GM21447 (cell line): ENCODE results near the gene MTSS2.
"Not testable (repeated sequence)": the region's sequence is repeated elsewhere in the genome, so short reads cannot be mapped to it uniquely, and the experiment has no call there.

Experiments
- ATAC-seq: cut with Tn5 transposase; IDR thresholded peaks from one replicate; pipeline ENCODE4 v1.9.1; 2021; ENCODE audit not compliant: unreplicated experiment

Gene MTSS2

DNA sequence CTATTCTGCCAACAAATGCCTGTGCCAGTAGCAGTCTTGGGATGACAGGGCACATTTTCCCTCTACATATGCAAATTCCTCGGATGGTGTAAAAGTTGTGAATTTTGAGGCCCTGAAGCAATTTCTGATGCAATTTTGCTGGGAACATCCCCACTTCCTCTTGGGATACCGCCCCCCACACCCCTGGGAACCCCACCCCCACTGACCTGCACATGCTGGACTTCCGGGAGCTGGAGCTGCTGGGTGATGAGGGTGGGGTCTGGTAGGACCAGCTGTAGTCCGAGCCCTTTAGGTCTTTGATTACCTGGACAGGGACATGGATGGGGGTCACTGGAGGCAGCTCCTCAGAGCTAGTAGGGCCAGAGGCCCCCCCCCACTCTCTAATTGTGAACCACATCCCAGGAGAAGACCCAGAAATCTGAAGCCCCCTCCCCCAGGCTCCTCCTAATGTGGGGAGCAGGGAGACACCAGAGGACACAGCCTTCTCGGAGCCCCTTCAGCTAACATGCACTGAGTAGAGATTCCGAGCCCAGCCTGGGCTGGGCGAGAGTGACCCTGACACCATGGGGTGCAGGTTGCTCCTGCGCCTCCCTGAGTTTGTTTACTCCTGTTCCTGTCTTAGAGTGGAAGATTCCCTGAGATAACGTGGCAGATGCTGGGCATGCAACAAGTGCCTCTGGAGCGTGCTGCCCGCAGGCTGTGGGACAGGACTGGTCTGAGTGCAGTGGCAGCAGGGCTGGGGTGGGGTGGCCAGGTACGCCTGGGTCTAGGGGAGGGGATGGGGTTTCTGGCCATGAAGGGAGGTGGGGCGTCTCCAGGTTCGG is 9.0 kb downstream of the MTSS2 start:
- ATAC-seq = no peak

DNA sequence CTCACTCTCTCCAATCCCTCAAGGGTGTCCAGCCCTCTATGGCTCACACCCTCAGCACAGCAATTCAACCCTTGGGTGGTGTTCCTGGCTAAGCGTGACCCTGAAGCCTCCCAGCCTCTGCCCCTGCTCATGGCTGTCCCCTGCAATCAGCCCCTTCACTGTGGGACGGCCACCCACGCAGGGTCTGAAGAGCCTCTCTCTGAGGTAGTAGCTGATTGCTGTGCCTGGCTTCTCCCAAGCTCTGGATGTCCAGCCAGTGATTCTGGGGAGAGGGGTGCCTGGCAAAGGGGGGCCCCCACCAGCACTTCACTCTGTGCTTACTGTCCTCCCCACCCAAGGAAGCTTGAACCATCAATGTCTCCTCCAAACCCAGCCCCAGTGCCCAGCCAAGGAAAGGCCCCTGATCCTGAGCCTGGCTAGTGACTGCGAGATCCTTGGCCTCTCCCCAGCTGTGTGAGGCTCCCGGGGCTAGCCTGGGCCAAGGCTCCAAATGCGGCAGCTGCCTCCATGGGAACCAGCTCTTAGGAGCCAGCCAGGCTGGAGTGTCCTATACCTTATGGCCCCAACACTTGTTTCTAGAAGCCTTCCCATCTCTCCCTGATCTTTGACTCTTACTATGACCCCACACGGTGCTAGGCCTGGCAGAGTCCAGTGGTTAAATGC is 9.9 kb downstream of the MTSS2 start:
- ATAC-seq = no peak

DNA sequence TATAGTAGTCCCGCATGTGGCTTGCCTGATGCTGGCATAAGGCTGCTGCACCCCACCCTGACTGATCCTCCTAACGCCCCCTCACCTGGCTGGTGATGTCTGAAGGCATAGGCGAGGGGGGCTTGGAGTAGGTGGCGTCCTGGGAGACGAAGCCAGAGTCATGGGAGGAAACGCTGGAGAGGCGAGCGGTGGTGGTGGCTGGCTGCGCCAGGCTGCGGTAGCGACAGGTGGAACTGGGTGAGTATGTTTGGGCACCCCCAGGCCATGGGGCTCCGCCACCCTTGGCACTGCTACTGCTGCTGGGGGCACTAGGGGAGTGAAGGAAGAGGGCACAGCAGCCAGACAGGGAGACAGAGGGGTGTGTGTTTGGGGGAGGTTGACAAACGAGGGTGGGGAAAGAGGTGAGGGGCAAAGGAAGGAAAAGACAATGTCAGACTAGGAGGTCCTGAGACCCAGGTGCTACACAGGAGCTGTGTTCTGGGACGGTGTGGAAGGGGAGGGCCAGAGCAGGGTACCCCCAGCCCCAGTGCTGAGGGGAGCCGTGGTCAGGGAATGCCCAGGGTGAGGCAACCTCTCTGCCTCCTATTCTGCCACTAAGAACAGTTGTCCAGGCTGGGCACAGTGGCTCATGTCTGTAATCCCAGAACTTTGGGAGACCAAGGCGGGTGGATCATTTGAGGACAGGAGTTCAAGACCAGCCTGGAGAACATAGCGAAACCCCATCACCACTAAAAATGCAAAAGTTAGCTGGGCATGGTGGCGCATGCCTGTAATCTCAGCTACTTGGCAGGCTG is 11.4 kb downstream of the MTSS2 start:
- ATAC-seq = no peak

DNA sequence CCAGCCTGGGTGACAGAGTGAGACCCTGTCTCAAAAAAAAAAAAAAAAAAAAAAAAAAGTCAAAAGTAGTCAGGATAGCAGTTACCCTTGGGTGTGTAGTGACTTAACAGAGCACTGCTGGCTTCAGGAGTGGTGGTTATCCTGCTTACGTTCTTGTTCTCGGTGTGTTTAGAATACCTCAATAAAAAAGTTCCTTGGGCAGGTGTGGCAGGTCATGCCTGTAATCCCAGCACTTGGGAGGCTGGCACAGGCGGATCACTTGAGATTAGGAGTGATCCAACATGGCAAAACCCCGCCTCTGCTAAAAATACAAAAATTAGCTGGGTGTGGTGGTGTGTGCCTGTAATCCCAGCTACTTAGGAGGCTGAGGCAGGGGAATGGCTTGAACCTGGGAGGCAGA is 14.9 kb downstream of the MTSS2 start:
- ATAC-seq = not testable (repeated sequence)

DNA sequence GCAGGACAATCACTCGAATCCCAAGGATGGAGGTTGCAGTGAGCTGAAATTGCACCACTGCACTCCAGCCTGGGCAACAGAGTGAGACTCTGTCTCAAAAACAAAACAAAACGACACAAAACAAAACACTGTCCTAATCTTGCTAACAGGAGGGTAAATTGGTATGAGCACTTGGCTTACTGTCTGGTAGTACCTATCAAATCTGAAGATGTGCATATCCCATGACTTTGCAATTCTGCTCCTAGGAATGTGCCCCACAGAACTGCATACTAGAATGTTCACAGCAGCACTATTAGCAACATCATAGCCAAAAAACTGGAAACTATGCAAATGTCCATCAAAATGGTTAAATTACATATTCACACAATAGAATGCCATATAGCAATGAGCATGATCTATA is 15.7 kb downstream of the MTSS2 start:
- no peak for ATAC-seq

DNA sequence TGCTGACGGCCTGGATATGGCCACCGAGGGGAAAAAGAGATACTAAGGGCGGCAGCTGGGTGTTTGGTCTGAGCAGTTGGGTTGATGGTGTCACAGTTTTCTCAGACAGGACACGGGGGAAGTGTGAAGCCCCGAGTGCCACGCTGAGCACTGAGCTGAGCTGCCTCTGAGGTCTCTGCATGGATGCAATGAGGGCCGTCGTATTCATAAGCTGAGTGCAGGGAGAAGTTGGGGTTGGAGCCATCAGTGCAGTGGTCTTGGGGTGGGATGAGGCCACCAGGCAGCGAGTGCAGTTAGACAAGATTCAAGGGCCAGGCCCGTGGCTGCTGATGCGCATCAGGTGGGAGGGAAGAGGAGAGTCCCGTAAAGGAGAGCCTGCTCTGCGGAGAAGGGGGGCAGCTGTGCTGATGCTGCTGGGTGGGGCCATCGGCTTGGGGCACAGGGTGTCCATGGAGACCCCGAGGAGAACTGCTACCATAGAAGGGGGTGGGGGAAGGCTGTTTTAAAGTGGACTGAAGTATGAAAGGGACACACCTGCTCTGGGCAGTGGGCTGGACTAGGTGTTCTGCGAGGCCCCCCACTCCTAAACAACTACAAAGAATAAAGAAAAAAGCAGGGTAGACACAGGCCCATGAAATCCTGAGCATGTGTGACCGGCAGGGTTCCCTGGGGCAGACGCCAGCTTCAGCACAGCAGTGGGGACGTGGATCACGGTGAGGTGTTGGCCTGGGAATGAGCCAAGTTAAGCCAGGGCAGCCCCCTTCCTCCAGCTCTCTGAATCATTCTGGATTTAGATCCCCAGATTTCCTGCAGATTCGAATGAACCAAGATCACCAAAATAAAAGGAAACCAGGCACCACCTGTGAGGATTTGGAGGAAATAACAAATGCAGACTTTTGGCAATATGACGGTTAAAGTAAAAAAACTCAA is 19.8 kb downstream of the MTSS2 start:
- ATAC-seq = no peak

DNA sequence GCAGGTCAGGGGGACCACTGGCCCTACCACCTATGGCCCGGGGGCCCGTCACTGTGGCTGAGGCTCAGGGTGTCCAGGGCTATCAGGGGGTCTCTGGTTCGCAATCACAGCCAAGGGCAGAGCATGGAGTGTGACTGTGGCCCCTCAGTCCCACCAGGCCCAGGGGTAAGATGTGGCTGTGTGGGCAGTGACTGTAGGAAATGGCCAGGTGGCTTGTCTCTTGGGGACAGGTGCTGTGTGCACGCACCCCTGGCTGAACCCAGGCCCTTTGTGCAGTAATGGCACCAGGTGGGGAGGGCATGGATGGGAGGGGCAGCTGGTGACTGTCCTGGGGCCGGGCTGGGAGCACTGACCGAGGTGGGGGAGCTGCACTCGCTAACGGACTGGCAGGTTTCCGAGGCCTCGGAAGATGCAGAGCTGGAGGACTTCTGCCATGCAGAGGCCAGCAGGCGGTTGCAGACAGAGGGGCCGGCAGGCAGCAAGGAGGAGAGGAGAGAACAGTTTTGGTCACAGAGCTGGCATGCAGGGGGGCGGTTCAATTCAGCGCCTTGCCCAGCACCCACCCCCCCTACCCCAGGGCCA is 20.6 kb downstream of the MTSS2 start:
- ATAC-seq = no peak

DNA sequence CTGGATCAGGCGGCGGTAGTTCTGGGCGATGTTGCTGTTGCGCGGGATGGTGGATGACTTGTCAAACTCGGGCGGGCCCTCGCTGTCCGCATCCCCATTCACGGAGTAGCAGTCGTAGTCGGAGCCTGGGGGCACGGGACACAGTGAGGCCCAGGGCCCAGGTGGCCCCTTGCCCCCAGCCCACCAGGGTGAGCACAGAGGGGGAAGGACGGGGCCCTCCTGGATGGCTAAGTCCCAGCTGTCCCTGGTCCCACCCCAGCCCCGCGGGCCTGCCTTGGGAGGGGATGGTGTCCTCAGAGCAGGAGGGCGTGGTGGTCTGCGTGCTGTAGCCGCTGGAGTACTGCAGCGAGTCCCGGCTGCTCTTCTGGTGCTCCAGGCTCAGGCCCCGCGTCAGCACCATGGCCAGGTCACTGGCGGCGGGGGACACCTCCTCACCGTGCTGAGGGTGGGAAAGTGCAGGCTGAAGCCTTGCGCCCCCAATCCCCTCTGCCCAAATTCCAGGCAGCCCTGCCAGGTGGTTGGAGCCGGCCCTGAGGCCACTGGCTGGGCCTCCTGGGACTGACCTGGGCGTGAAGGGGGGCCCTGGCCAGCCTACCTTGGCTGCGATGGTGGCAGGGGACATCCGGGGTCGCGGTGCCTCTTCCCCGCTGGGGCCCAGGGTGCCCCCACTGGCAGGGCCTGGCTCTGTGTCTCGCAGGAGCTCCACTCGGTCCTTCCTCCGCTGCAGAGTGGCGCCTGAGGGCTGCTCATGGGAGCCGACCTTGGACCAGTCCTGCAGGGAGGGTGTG is 21.3 kb downstream of the MTSS2 start:
- ATAC-seq = no peak

DNA sequence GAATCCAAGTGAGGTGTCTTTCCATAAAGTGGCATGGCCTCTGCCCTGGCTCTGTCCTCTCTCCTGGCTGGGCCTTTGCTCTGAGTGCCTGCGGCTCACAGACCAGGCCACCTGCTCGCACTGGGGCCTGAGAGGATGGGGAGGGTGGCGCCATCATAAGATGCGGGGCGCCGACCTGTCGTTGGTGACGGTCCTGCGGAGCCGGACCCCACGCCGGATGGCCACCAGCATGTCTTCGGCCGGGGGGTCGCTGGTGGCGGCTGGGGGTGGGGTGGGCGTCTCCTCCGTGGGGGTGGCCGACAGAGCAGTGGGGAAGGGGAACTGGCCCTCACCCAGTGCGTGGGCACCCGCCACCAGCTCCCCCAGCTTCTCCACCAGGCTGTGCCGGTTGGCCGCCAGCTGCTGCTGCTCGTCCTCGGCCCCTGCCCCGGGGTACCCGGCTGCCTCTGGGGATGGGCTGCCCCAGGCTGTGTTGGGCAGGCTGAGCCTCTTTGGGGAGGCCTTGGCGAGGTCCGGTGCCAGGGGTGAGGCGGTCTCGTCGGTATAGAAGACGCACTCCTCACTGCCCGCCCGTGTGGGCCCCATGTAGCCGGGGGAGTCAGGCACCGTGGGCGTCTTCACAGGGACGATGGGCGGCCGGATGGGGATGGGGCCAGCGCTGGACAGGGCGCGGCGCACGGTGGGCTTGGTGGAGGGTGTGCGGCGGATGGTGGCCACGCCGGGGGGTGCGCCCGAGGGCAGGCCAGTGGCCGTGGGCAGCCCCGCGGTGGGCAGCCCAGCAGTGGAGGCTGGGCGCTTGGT is 22.1 kb downstream of the MTSS2 start:
- ATAC-seq = no peak

DNA sequence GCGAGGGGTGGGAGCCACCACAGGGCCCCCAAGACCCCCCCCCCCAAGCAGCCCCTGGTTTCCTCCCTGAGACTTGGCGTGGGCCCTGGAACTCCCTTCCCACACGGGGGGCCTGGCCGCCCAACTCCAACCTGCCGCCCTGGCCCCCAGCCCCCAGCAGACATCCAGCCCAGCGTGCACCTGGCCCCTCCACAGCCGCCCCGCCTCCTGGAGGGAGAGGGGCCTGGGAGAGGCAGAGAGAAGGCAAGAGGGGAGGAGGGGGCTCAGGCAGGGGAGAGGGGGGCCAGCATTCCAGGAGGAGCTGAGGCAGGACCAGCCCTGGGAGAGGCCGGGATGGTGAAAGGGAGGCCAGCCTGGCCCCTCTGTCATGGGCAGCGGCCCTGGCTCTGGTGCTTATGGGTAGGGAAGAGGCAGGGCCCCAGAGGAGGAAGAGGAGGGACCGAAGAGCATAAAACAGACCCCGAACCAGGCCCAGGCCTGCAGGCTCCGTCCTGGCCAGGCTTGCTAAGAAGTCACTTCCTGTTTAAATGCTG is 22.8 kb downstream of the MTSS2 start:
- ATAC-seq = no peak

DNA sequence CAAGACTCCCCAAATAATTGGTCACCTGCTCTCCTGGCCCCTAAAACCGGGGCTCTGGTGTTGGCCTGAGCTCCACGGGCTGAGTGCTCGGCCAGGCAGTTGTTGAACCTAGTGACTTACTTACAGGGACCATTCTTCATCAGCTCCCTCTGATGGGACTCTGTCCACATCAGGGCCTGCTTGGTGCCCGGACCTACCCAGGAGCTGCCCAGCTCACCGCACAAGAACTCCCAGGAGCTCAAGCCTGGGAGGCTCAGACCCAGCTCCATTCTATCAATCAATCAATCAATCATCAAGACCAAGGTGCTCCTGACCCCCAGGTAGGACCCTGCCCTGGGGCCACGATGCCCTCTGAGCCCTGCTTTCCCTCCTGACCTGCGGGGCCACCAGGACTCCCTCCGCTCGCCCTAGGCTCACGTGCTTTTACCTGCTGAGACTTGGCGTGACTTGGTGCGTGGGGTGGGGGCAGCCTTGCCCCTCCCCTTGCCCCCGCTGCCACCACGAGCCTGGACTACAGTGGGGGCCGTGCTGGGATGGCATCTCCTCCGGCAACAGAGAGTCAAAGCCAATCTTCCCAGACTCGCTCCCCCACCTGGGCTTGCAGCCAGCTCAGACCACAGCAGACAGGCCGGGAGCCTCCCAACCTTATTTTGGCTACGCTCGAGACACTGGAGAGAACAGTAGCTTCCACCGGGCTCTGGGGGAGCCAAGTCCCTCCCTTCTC is 23.8 kb downstream of the MTSS2 start:
- no peak for ATAC-seq

DNA sequence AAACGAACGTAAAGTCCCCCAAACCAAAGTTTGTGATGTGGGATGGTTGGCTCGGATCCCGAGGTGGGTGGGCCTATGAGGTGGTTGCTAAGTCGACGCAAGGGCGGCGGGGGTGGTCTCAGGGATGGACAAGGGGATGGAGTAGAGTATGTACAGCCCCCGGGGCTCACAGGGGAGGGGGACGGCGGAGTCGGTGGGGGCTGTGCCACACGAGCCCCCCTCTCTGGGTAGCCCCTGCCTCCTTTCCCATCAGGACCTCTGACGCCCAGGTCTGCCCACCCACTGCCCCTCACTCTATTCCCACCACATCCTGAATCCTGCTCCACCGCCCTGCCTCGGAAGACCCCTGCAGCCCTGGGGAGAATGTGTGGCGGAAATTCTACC is 24.3 kb downstream of the MTSS2 start:
- ATAC-seq = no peak

DNA sequence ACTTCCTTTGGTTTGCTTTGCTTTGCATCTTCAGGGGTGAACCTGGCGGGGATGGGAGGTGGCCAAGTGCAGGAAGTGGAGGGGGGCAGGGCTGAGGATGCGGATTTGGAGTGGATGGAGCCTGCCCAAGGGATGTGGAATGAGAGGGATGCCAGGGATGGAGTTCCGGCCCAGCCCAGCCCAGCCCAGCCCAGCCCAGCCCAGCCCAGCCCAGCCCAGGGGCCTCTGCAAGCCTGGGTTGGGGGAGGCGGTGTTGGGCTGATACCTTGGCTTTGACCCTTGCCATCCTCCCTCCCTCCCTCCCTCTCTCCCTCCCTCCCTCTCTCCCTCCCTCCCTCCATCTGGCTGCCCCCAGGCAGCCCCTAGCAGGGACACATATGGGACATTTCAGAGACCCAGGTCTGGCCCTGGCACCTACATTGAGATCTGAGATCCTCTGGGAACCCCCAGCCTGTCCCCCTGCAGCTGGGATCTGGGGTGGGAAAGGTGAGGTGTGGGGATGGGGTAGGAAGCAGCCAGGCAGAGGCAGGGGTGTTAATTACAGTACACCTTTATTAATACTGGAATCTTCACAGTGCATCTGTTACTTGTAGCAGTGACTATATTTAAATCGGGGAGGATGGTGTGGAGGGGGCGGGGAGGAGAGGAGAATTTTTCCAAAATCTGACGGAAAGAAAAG is 25.0 kb downstream of the MTSS2 start:
- ATAC-seq = no peak

DNA sequence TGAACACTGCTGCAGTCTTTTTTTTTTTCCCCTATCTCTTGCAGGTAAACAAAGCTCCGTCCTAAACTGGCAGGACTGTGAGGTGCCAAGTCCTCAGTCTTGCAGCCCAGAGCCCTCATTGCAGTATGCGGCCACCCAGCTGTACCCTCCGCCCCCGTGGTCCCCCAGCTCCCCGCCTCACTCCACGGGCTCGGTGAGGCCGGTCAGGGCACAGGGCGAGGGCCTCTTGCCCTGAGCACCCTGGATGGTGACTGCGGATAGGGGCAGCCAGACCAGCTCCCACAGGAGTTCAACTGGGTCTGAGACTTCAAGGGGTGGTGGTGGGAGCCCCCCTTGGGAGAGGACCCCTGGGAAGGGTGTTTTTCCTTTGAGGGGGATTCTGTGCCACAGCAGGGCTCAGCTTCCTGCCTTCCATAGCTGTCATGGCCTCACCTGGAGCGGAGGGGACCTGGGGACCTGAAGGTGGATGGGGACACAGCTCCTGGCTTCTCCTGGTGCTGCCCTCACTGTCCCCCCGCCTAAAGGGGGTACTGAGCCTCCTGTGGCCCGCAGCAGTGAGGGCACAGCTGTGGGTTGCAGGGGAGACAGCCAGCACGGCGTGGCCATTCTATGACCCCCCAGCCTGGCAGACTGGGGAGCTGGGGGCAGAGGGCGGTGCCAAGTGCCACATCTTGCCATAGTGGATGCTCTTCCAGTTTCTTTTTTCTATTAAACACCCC is 25.7 kb downstream of the MTSS2 start:
- ATAC-seq = no peak

DNA sequence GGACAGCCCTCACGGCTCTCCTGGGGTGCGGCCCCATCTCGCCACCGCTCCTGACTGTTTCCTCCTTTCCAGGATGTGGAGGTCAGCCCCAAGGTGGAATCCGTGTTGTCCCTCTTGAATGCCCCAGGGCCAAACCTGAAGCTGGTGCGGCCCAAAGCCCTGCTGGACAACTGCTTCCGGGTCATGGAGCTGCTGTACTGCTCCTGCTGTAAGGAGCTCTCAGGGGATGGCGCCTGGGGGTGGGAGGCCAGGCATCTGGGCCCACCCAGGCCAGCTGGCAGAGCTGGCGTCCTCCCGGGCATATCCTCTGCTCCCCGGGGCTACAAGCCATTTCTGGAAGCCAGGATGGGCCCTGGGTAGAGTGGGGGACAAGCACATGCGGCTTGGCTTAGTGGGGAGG is 26.3 kb downstream of the MTSS2 start:
- no peak for ATAC-seq

DNA sequence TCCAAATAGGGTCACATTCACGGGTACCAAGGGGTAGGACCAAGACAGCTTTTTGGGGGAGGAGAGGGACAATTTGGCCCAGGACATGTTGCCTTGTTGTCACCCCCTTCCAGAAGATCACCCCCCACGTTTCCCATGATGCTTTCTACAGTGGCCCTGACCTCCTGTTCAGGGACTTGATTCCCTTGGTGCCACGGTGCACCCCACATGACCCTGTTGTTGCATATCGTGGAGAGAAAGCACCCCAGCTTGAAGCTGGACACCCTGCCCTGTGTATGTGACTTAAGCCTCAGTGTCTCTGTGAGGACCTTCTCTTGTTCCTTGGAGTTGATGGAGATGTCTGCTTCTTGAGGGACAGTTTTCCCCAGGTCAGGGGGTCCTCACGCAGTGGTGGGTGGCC is 26.9 kb downstream of the MTSS2 start:
- ATAC-seq = no peak

DNA sequence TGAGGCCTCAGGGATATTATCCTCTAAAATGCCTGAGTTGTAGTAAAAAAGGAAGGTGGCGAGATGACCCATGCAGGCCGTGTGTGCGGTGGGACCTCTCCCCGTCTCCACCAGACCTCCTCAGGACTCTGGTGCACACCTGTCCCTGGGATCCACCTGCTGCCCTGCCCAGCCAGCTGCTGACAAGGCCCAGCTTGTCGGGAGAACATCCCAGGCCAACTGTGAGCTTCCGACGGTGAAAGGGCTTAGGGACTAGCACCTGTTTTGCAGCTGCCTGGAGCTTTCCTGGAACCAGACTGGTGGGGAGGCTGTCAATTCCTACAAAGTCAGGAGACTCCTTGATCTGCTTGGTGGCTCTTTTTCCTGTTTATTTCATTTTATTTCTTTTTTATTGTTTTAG is 27.9 kb downstream of the MTSS2 start:
- no peak for ATAC-seq
